ENCODE measurements around the gene ANKFN1. TPM values are rescaled to one million over a fixed set of nuclear protein-coding genes. Genes with fewer than 3 reads are reported as not detected.
A peak's percentile ranks its signal among the peaks of the same experiment; 100 is the strongest.

The ANKFN1 gene
- total RNA-seq, 1 donor from 2014 or later = 0.21 TPM

GRCh38 chr17:56499799-56500388 is 346.6 kb downstream of the ANKFN1 start:
- TF ChIP-seq CTCF (conservative IDR thresholded peaks at IDR 0.05) = peak; percentile 65
- no peak for DNase-seq (ENCODE audit: low read depth, low spot score)
- Mint-ChIP-seq H3K27me3 (ENCODE audit: low read depth) (no peaks in the 10 kb centered on the region), H3K36me3 (ENCODE audit: low read depth) (no peaks in the 10 kb centered on the region), H3K4me3 (no peak overlapping the region), H3K4me1 (no peaks in the 10 kb centered on the region), H3K9me3 (no peaks in the 10 kb centered on the region), H3K27ac (ENCODE audit: unreplicated experiment) (no peak overlapping the region)

- H3K4me1 Mint-ChIP-seq = no peaks in the 10 kb centered on the region
- H3K9me3 Mint-ChIP-seq = no peaks in the 10 kb centered on the region
- H3K4me3 Mint-ChIP-seq = no peak overlapping the region
- no peaks in the 10 kb centered on the region for H3K27me3 Mint-ChIP-seq (ENCODE audit: low read depth)
- H3K36me3 Mint-ChIP-seq (ENCODE audit: low read depth) = no peaks in the 10 kb centered on the region
- no peak for DNase-seq (ENCODE audit: low read depth, low spot score)
- TF ChIP-seq CTCF (conservative IDR thresholded peaks at IDR 0.05) = no peak
- H3K27ac Mint-ChIP-seq (ENCODE audit: unreplicated experiment) = no peak overlapping the region
Measured at GRCh38 chr17:56502120-56502654, 348.9 kb downstream of the ANKFN1 start.

- DNase-seq (ENCODE audit: low read depth, low spot score) = no peak
- Mint-ChIP-seq H3K27me3 (ENCODE audit: low read depth) (no peaks in the 10 kb centered on the region), H3K4me3 (no peak overlapping the region), H3K36me3 (ENCODE audit: low read depth) (no peaks in the 10 kb centered on the region), H3K9me3 (no peaks in the 10 kb centered on the region), H3K27ac (ENCODE audit: unreplicated experiment) (no peak overlapping the region), H3K4me1 (no peaks in the 10 kb centered on the region)
- TF ChIP-seq CTCF (conservative IDR thresholded peaks at IDR 0.05) = no peak
Measured at GRCh38 chr17:56505154-56505756, 352.0 kb downstream of the ANKFN1 start.

- no peaks in the 10 kb centered on the region for H3K36me3 Mint-ChIP-seq (ENCODE audit: low read depth)
- no peak overlapping the region for H3K4me3 Mint-ChIP-seq
- no peak for TF ChIP-seq CTCF (conservative IDR thresholded peaks at IDR 0.05)
- no peak overlapping the region for H3K27ac Mint-ChIP-seq (ENCODE audit: unreplicated experiment)
- no peak for DNase-seq (ENCODE audit: low read depth, low spot score)
- no peaks in the 10 kb centered on the region for H3K9me3 Mint-ChIP-seq
- no peaks in the 10 kb centered on the region for H3K4me1 Mint-ChIP-seq
- H3K27me3 Mint-ChIP-seq (ENCODE audit: low read depth) = no peaks in the 10 kb centered on the region
Measured at GRCh38 chr17:56506349-56506748, 353.1 kb downstream of the ANKFN1 start.

- H3K4me3 Mint-ChIP-seq = no peak overlapping the region
- H3K4me1 Mint-ChIP-seq = no peaks in the 10 kb centered on the region
- no peak for DNase-seq (ENCODE audit: low read depth, low spot score)
- no peak overlapping the region for H3K27ac Mint-ChIP-seq (ENCODE audit: unreplicated experiment)
- no peaks in the 10 kb centered on the region for H3K9me3 Mint-ChIP-seq
- no peaks in the 10 kb centered on the region for H3K36me3 Mint-ChIP-seq (ENCODE audit: low read depth)
- TF ChIP-seq CTCF (conservative IDR thresholded peaks at IDR 0.05) = no peak
- H3K27me3 Mint-ChIP-seq (ENCODE audit: low read depth) = no peaks in the 10 kb centered on the region
Measured at GRCh38 chr17:56510554-56511342, 357.5 kb downstream of the ANKFN1 start.

All from neural crest cell (in vitro differentiated cells).